Activated naive CD4-positive, alpha-beta T cell treated with anti-CD3 and anti-CD28 coated beads for 36 hours (primary cell): Measurements from ENCODE around the gene PIGS. TPM values are rescaled to one million over a fixed set of nuclear protein-coding genes. Genes with fewer than 3 reads are reported as not detected.

Experiments used
- CTCF ChIA-PET: fragments of 350-600 bp; sonication (Branson Sonifier 250); formaldehyde crosslinking; loops from one replicate; lab custom pipeline; 2021; ENCODE audit warnings: antibody characterized with exemption; lab: Charles Lee
- DNase-seq: peaks from one replicate; pipeline ENCODE4 v3.0.0-alpha.2; 2020
- H3K27ac Mint-ChIP-seq: one replicate; pipeline ENCODE4 v1.8.0; 2021; ENCODE audit warnings: mild to moderate bottlenecking, mixed read lengths
- H3K27me3 Mint-ChIP-seq: one replicate; pipeline ENCODE4 v1.8.0; 2021; ENCODE audit warnings: low read depth, mixed read lengths
- H3K36me3 Mint-ChIP-seq: one replicate; pipeline ENCODE4 v1.8.0; 2021; ENCODE audit warnings: low read depth, mixed read lengths
- H3K4me1 Mint-ChIP-seq: one replicate; pipeline ENCODE4 v1.8.0; 2021; ENCODE audit warnings: low read depth, mixed read lengths
- H3K4me3 Mint-ChIP-seq: one replicate; pipeline ENCODE4 v1.8.0; 2021; ENCODE audit warnings: mild to moderate bottlenecking, moderate library complexity, mixed read lengths
- H3K9me3 Mint-ChIP-seq: one replicate; pipeline ENCODE4 v1.8.0; 2021; ENCODE audit warnings: mixed read lengths
- intact Hi-C: fragments of 100-400 bp; cut with micrococcal nuclease; formaldehyde crosslinking; loops from one replicate; pipeline ENCODE4 v1.15.1; 2023
- total RNA-seq, 2 experiments: library from RNA; stranded (reverse); gene quantifications; one replicate each; pipeline ENCODE4 v1.2.3, GENCODE V29; 2021

Gene PIGS
- total RNA-seq, 2 experiments from 2014 or later = 34.8 to 36.0 TPM

- no peak for DNase-seq
- Mint-ChIP-seq H3K27me3 (peaks cover 7% of the 10 kb centered on the region), H3K4me3 (no peak overlapping the region), H3K27ac (no peak overlapping the region), H3K36me3 (no peaks in the 10 kb centered on the region), H3K9me3 (no peaks in the 10 kb centered on the region), H3K4me1 (no peaks in the 10 kb centered on the region)
- CTCF ChIA-PET = interaction anchor here (1.0 kb wide), 1 partner anchor 22 kb away, joined by 3 read pairs; no protein-coding TSS in a partner anchor
- intact Hi-C loops = no loop called here
These were observed 56.7 kb downstream of the PIGS start for GRCh38 chr17:28514561-28515002.

- Mint-ChIP-seq H3K27ac (no peak overlapping the region), H3K27me3 (peaks cover 14% of the 10 kb centered on the region), H3K4me3 (no peak overlapping the region), H3K4me1 (no peaks in the 10 kb centered on the region), H3K9me3 (no peaks in the 10 kb centered on the region), H3K36me3 (no peaks in the 10 kb centered on the region)
- no peak for DNase-seq
- CTCF ChIA-PET = no interaction called here
- intact Hi-C loops = no loop called here
These were observed 57.8 kb downstream of the PIGS start for GRCh38 chr17:28513476-28513875.

DNA sequence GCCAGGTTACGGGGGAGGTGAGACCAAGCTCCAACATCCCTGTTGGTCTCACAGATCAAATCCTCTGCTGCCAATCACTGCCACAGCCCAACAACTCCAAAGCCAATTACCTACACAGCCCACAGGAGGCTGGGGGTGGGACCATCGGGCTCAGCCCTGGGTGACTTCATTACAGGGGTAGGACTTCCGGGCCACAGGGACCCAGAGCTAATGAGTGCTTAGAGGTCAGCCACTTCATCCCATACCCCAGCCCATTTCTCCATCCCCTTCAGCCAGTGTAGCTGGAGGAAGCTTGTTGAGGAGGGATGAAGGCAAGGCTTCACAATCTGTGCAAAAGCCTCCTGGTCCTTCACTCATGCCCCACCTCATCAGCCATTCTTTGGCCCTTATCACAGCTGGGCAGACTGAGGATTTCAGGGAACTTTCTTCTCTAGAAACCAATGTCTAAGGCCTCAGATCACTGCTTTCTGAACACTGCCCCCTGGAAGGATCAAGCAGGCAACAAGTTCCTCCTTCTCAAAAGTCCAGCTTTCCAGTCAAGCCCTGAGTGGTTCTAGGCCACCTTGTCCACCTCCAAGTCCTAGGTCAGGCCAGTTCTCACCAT, 59.4 kb downstream of the PIGS start:
- intact Hi-C loops = no loop called here
- H3K27ac Mint-ChIP-seq = no peak overlapping the region
- H3K4me1 Mint-ChIP-seq = no peaks in the 10 kb centered on the region
- no peak for DNase-seq
- H3K9me3 Mint-ChIP-seq = no peaks in the 10 kb centered on the region
- CTCF ChIA-PET = no interaction called here
- no peak overlapping the region for H3K4me3 Mint-ChIP-seq
- peaks cover 20% of the 10 kb centered on the region for H3K27me3 Mint-ChIP-seq
- H3K36me3 Mint-ChIP-seq = no peaks in the 10 kb centered on the region

DNA sequence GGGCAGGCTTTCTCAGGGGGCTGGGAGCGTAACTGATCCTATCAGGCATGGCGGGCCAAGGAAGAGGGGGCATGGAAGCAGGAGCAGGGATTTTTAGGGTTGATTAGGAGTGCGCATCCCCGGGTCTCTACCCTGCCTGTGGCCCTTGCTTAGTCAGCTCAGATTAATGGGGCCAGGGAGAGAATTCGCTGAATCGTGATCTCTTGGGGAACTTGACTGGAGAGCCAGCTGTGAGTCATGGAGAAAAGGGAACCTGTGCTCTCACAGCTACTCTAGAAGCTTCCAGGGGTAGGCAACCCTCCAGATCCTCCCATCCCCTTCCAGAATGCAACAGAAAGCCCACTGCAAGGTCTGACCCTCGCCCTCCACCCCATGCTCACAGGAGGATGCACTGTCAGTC, 61.5 kb downstream of the PIGS start:
- no peak for DNase-seq
- no peaks in the 10 kb centered on the region for H3K9me3 Mint-ChIP-seq
- no peak overlapping the region for H3K27ac Mint-ChIP-seq
- H3K36me3 Mint-ChIP-seq = no peaks in the 10 kb centered on the region
- no peak overlapping the region for H3K4me3 Mint-ChIP-seq
- H3K27me3 Mint-ChIP-seq = peaks cover 20% of the 10 kb centered on the region
- CTCF ChIA-PET = no interaction called here
- intact Hi-C loops = no loop called here
- H3K4me1 Mint-ChIP-seq = no peaks in the 10 kb centered on the region

DNA sequence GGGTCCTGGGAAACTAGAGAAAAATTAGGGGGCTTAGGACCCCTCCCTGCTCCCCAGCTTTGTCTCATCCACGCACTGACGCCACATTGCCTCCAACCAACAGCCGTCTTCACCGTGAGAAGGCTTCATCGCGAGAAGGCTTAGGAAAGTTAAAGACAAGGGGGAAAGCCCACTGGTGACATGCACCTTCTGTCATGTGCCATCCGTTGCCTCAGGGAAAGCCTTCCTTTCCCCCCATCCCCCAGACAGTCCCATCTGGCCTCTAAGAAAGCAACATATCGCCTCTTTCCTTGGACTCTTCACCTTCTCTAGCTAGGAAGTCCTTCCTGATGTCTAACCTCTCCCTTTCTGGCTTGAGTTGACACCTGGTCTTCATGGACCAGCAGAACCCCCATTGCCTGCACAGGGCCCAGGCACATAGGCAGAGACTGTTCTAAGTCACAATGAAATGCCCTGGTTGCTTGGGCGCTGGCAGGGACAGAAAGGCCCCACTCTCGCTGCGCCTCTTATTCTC, 63.1 kb downstream of the PIGS start:
- peaks cover 20% of the 10 kb centered on the region for H3K27me3 Mint-ChIP-seq
- no peak overlapping the region for H3K4me3 Mint-ChIP-seq
- CTCF ChIA-PET = no interaction called here
- H3K4me1 Mint-ChIP-seq = no peaks in the 10 kb centered on the region
- no peak for DNase-seq
- no peak overlapping the region for H3K27ac Mint-ChIP-seq
- no peaks in the 10 kb centered on the region for H3K36me3 Mint-ChIP-seq
- H3K9me3 Mint-ChIP-seq = no peaks in the 10 kb centered on the region
- intact Hi-C loops = no loop called here

DNA sequence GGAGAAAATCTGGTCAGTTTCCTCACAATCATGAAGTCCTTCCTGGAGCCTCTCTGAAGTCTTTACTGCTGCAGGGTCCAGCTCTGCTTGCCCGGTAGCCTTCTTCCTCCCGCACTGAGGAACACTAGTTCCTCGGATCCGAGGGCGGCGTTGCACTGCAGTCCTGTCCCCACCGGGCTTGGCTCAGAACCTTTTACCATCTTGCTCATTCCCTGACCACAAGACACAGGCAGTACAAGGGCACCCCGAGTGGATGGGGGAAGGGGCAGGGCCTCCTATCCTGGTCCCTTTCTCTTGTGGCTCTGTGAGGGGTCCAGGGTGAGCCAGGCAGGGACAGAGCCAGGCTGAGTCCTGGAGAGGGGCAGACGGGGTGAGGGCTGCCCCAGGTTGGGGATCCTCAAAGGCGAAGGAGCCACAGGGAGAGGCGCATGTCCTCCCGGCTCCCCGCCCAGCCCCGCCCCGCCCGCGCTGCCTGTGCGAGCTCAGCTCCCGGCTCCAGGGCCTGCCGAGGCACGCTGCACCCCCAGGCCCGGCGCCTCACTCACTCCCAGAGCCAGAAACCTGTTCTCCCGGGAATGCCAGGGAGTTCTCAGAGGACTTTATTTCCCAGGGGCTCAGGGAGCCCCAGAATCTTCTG, 63.6 kb downstream of the PIGS start:
- peaks cover 20% of the 10 kb centered on the region for H3K27me3 Mint-ChIP-seq
- H3K4me1 Mint-ChIP-seq = no peaks in the 10 kb centered on the region
- CTCF ChIA-PET = no interaction called here
- DNase-seq = no peak
- H3K9me3 Mint-ChIP-seq = no peaks in the 10 kb centered on the region
- H3K36me3 Mint-ChIP-seq = no peaks in the 10 kb centered on the region
- intact Hi-C loops = no loop called here
- no peak overlapping the region for H3K27ac Mint-ChIP-seq
- H3K4me3 Mint-ChIP-seq = no peak overlapping the region

- Mint-ChIP-seq H3K36me3 (no peaks in the 10 kb centered on the region), H3K9me3 (no peaks in the 10 kb centered on the region), H3K4me3 (no peak overlapping the region), H3K27me3 (peaks cover 20% of the 10 kb centered on the region), H3K4me1 (no peaks in the 10 kb centered on the region), H3K27ac (no peak overlapping the region)
- intact Hi-C loops = no loop called here
- CTCF ChIA-PET = interaction anchor here (1.2 kb wide), 1 partner anchor 20 kb away, joined by 3 read pairs; no protein-coding TSS in a partner anchor
- DNase-seq = no peak
These were observed 64.4 kb downstream of the PIGS start for GRCh38 chr17:28506763-28507487.

DNA sequence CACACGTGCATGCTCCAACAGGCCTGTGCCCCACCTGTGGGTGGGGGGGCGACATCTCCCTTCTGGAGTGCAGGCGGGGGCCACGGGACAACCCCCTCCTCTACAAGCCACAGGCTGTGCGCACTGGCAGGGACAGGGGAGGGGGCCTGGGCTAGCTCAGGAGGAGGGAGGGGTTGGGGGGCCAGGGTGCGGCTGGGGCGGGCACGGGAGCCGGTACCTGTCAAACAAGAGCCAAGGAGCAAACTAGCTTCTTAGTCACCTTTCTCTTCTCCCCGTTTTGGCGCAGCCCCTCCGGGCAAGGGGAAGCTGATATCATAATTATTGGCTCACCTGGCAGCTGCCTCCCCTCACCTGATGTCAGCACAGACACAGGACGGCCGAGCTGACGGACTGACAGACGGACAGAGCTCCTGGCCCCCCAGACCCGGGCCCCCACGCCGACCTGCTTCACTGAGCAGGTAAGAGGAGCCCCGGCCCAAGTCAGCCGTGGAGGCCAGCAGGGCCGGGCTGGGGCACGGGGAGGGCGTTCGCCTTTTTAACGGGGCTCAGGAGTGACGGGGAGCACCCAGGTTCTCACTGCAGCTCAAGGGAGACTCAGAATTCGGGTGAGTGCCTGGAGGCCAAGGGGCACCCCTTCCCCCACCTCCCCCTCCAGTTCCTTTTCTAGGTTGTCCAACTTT, 65.2 kb downstream of the PIGS start, which contains the start of gene FOXN1:
FOXN1 (plus strand) TSS at position 363 of the 680 bp plus-strand sequence. CDS start 17,622 bp downstream, outside the sequence.
- Mint-ChIP-seq H3K27me3 (peaks cover 20% of the 10 kb centered on the region), H3K4me1 (no peaks in the 10 kb centered on the region), H3K9me3 (no peaks in the 10 kb centered on the region), H3K27ac (peak within 1 kb of the TSS; percentile 1), H3K36me3 (no peaks in the 10 kb centered on the region), H3K4me3 (no peak within 1 kb of the TSS)
- intact Hi-C loops = no loop called here
- CTCF ChIA-PET = interaction anchor here (1.2 kb wide), 1 partner anchor 19 kb away, joined by 3 read pairs; no protein-coding TSS in a partner anchor
- no peak for DNase-seq

- no peak for DNase-seq
- CTCF ChIA-PET = interaction anchor here (0.8 to 1.2 kb wide), 5 partner anchors 8 to 109 kb away, joined by 3 to 5 read pairs (median 3); no protein-coding TSS in a partner anchor
- Mint-ChIP-seq H3K9me3 (no peaks in the 10 kb centered on the region), H3K27ac (no peak overlapping the region), H3K27me3 (peaks cover 6% of the 10 kb centered on the region), H3K4me1 (no peaks in the 10 kb centered on the region), H3K4me3 (no peak overlapping the region), H3K36me3 (no peaks in the 10 kb centered on the region)
- intact Hi-C loops = no loop called here
These were observed 67.9 kb downstream of the PIGS start for GRCh38 chr17:28503420-28503819.

Other genes starting within 250 kb of the PIGS start
- gene IFT20, start 236.1 kb downstream of the PIGS start, total RNA-seq = 10 to 100 TPM; 17.9 to 18.1 TPM
- 10 to 100 TPM; 18.6 to 18.7 TPM for gene TNFAIP1, start 235.8 kb downstream of the PIGS start, total RNA-seq
- 10 to 100 TPM; 74.6 to 76.5 TPM for gene POLDIP2, start 214.0 kb downstream of the PIGS start, total RNA-seq
- not detected for gene SEBOX, start 206.3 kb downstream of the PIGS start, total RNA-seq
- not detected for gene VTN, start 201.2 kb downstream of the PIGS start, total RNA-seq
- 10 to 100 TPM; 11.7 to 12.3 TPM for gene SARM1, start 199.8 kb downstream of the PIGS start, total RNA-seq
- gene SLC46A1, start 165.3 kb downstream of the PIGS start, total RNA-seq = 1 to 10 TPM; 1.8 to 2.4 TPM
- not detected for gene SLC13A2, start 97.9 kb downstream of the PIGS start, total RNA-seq
- gene FOXN1, start 65.2 kb downstream of the PIGS start, total RNA-seq = not detected
- gene UNC119, start 18.9 kb downstream of the PIGS start, total RNA-seq = 10 to 100 TPM; 48.6 to 50.3 TPM
- 10 to 100 TPM; 65.6 to 66.2 TPM for gene ALDOC, start 5.4 kb upstream of the PIGS start, total RNA-seq
- 100 to 1,000 TPM; 210 to 216 TPM for gene SPAG5, start 27.5 kb upstream of the PIGS start, total RNA-seq
- gene RSKR, start 42.7 kb upstream of the PIGS start, total RNA-seq = 10 to 100 TPM; 15.6 TPM
- 10 to 100 TPM; 89.4 to 92.0 TPM for gene BLTP2, start 73.6 kb upstream of the PIGS start, total RNA-seq
- gene SDF2, start 90.4 kb upstream of the PIGS start, total RNA-seq = 10 to 100 TPM; 30.3 to 30.9 TPM
- gene SUPT6H, start 90.7 kb upstream of the PIGS start, total RNA-seq = 10 to 100 TPM; 50.8 to 52.1 TPM
- gene PROCA1, start 140.4 kb upstream of the PIGS start, total RNA-seq = 1 to 10 TPM; 2.1 to 3.1 TPM
- 10 to 100 TPM; 10.2 to 12.3 TPM for gene RAB34, start 146.3 kb upstream of the PIGS start, total RNA-seq
- 1,000 to 10,000 TPM; 2,756 to 2,921 TPM for gene RPL23A, start 148.5 kb upstream of the PIGS start, total RNA-seq
- 1 to 10 TPM; 4.0 to 4.6 TPM for gene TLCD1, start 154.7 kb upstream of the PIGS start, total RNA-seq
- 1 to 10 TPM; 3.1 to 3.2 TPM for gene NEK8, start 157.3 kb upstream of the PIGS start, total RNA-seq
- gene TRAF4, start 172.5 kb upstream of the PIGS start, total RNA-seq = 10 to 100 TPM; 75.9 to 80.4 TPM